GM12873 (cell line): Measurements from ENCODE around the gene YJU2.

Source experiments
- TF ChIP-seq, protein P1 (sequence below): IDR thresholded peaks from 2 replicates; pipeline ENCODE4 v1.5.1; 2012; ENCODE audit warnings: low read depth, mild to moderate bottlenecking, moderate library complexity, low read length, control low read depth; ENCODE audit not compliant: insufficient read depth; ENCODE audit errors: missing control alignments

Gene YJU2

GRCh38 chr19:4232614-4233281, 14.1 kb upstream of the YJU2 start:
- TF ChIP-seq, protein P1, sequence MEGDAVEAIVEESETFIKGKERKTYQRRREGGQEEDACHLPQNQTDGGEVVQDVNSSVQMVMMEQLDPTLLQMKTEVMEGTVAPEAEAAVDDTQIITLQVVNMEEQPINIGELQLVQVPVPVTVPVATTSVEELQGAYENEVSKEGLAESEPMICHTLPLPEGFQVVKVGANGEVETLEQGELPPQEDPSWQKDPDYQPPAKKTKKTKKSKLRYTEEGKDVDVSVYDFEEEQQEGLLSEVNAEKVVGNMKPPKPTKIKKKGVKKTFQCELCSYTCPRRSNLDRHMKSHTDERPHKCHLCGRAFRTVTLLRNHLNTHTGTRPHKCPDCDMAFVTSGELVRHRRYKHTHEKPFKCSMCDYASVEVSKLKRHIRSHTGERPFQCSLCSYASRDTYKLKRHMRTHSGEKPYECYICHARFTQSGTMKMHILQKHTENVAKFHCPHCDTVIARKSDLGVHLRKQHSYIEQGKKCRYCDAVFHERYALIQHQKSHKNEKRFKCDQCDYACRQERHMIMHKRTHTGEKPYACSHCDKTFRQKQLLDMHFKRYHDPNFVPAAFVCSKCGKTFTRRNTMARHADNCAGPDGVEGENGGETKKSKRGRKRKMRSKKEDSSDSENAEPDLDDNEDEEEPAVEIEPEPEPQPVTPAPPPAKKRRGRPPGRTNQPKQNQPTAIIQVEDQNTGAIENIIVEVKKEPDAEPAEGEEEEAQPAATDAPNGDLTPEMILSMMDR, result peak; percentile 4

DNA sequence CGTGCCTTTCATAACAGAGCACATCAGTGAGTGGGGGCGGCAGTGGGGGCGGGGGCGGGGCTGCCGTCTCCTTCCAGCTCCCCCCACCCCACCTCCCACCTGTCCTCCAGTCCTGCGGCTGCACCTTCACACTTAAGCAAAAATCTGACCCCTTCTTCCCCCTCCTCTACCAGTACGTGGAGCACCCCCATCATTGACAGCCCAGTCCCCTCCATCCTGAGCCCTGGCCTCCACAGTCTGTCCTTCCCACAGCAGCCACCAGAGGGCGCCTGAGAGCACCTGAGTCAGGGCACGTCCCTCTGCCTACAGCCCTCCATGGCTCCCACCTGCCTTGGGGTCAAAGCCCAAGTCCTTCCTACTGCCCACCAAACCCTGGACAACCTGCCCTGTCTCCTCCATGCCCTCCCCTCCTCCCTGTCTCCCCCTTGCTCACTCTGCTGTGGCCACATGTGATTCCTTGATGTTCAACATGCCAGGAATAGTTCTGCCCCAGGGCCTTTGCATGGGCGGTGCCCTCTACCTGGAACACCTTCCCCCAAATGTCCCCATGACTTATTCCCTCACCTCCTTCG, 13.5 kb upstream of the YJU2 start:
- TF ChIP-seq, protein P1, result peak; percentile 97

- TF ChIP-seq, protein P1, result no peak
Observed at GRCh38 chr19:4234142-4234861, 12.6 kb upstream of the YJU2 start.

DNA sequence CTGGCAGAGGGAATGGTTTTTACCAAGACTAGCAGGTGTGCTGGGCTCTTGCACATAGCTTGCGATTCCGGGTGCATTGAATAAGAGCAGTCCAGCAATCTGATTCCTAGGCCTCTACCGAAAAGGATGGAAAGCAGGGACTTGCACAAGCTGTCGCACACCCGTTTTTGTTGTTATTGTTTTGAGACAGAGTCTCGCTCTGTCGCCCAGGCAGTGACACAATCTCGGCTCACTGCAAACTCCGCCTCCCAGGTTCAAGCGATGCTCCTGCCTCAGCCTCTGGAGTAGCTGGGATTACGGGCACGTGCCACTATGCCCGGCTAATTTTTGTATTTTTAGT, 12.0 kb upstream of the YJU2 start:
- TF ChIP-seq, protein P1, result no peak

- TF ChIP-seq, protein P1, result no peak
Observed at GRCh38 chr19:4238831-4239230, 8.0 kb upstream of the YJU2 start.

DNA sequence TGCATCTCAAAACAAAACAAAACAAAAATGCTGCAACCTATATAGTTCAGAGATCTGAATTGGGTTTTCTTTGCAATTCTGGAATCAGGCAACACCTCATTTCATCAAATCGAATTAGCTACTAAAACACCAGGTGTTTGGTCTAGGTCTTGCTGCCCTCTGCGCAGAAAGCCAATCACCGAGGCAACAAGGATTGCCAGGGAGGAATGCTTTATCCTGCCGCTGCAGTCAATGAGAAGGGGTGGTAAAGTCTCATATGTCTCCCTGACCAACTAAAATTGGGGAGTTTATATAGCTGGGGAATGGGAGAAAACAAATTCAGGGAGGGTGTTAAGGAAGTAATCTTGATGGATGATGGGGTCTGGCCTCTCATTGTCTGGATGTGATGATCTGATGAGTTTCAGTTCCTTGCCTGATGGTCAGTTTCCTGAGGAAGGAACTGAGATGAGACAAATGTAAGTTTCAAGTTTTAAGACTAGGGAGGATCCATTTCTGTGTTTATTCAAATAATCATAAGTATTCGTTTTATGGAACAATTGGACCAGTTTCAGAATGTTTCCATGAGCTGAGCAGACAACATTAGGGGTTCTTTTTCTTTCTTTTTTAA, 5.0 kb upstream of the YJU2 start:
- TF ChIP-seq, protein P1, result no peak

GRCh38 chr19:4256563-4256962, 9.7 kb downstream of the YJU2 start:
- TF ChIP-seq, protein P1, result peak; percentile 51
